ENCODE results near the gene MST1R.

DNA sequence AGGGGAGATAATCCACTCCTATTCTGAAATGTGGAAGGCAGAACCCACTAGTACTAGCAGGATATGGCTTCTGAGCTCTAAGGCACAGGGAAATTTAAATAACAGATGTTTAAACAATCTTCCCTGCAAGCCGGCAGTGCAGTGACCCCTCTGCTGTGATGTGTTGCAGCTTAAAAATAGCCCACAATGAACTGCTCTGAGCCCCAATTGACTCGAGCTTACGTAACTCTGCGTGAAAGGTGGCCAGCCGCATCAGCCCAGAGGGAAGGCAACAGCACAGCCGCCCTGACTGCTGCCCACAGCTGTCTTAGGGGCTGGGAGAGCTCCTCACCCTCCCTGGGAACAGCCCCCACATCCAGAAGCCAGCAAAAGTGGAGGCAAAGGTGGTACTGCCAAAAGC lies 21.5 kb downstream of the MST1R start:
- TF ChIP-seq, protein P1, sequence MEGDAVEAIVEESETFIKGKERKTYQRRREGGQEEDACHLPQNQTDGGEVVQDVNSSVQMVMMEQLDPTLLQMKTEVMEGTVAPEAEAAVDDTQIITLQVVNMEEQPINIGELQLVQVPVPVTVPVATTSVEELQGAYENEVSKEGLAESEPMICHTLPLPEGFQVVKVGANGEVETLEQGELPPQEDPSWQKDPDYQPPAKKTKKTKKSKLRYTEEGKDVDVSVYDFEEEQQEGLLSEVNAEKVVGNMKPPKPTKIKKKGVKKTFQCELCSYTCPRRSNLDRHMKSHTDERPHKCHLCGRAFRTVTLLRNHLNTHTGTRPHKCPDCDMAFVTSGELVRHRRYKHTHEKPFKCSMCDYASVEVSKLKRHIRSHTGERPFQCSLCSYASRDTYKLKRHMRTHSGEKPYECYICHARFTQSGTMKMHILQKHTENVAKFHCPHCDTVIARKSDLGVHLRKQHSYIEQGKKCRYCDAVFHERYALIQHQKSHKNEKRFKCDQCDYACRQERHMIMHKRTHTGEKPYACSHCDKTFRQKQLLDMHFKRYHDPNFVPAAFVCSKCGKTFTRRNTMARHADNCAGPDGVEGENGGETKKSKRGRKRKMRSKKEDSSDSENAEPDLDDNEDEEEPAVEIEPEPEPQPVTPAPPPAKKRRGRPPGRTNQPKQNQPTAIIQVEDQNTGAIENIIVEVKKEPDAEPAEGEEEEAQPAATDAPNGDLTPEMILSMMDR (conservative IDR thresholded peaks at IDR 0.05; ENCODE audit: low read length), result no peak
- no peak for TF ChIP-seq EZH2phosphoT487 (IDR thresholded peaks at IDR 0.05; ENCODE audit: borderline replicate concordance, low read depth, low read length)
